Thyroid gland (tissue), 4 donors: ENCODE measurements around the gene TPCN2. TPM values are rescaled to one million over a fixed set of nuclear protein-coding genes. Genes with fewer than 3 reads are reported as not detected.

Experiments used
- DNase-seq, 2 donors: peaks; one replicate each; pipeline ENCODE4 v3.0.0-alpha.2; 2019
- H3K27ac ChIP-seq, 3 donors: fragments of 200-600 bp; sonication (generic); 1 replicate in 2 of 3; 2 replicates in 1 of 3; pipeline ENCODE4 v1.5.1; 2016 to 2019; ENCODE audit warnings: mild to moderate bottlenecking in 1 of 3, moderate library complexity in 1 of 3
- H3K27me3 ChIP-seq: fragments of 200-600 bp; sonication (generic); one replicate; pipeline ENCODE4 v1.5.1; 2019
- H3K36me3 ChIP-seq, 2 donors: fragments of 200-600 bp; sonication (generic); one replicate each; pipeline ENCODE4 v1.5.1; 2016 to 2019
- H3K4me1 ChIP-seq, 2 donors: fragments of 200-600 bp; sonication (generic); one replicate each; pipeline ENCODE4 v1.5.1; 2017 to 2019
- H3K4me3 ChIP-seq, 3 donors: fragments of 200-600 bp; sonication (generic); replicated peaks in 1 of 3; 1 replicate in 2 of 3; 2 replicates in 1 of 3; pipeline ENCODE4 v1.5.1; 2016; ENCODE audit warnings: mild to moderate bottlenecking in 1 of 3
- H3K9me3 ChIP-seq: fragments of 200-600 bp; sonication (generic); one replicate; pipeline ENCODE4 v1.5.1; 2017
- POLR2A ChIP-seq, 2 donors: fragments of 450-650 bp; IDR thresholded peaks; one replicate each; pipeline ENCODE4 v1.6.1; 2017; ENCODE audit warnings: antibody characterized with exemption in 2 of 2, mild to moderate bottlenecking in 2 of 2, moderate library complexity in 1 of 2
- WGBS, 2 donors: methylation state at CpG; one replicate each; pipeline ENCODE4 v1.1.5; 2017; 5-methylcytosine and 5-hydroxymethylcytosine counted together
- intact Hi-C: fragments of 100-400 bp; cut with DNase I; formaldehyde crosslinking; loops from one replicate; pipeline ENCODE4 v1.15.1; 2023
- total RNA-seq, 4 donors: library from RNA; depleted of rRNA; stranded (reverse); fragments of >200 nt; gene quantifications; one replicate each; pipeline ENCODE4 v1.2.3, GENCODE V29; 2016
- TF ChIP-seq, protein P1 (sequence below), 6 experiments: fragments of 200-600 bp in 3 of 6; fragments of 450-650 bp in 3 of 6; sonication (generic) in 3 of 6; IDR thresholded peaks; one replicate each; pipeline ENCODE4 v1.5.1; 2016 to 2019; ENCODE audit warnings: antibody characterized with exemption in 6 of 6, mild to moderate bottlenecking in 2 of 6, inconsistent platforms in 1 of 6, moderate library complexity in 1 of 6

TPCN2 gene
- total RNA-seq, 4 donors from 2014 or later, result 10.5 to 30.4 (median 13.7) TPM

DNA sequence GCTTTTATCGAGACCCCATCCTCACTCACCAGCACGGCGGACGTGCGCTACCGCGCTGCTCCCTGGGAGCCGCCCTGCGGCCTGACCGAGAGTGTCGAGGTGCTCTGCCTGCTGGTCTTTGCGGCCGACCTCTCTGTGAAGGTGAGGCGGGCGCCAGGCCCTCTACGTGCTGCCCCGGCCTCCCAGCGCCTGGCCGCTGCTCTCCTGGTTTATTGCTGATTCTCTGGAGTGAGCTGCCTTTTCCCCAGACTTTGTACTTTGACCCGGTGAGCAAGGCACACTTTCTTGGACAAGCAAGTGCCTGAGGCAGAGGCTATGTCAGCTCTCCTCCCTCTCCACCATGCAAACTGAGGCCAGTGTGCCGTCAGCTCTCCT, 6.5 kb downstream of the TPCN2 start:
- Histone ChIP-seq H3K36me3 (no peaks in the 10 kb centered on the region), H3K4me1 (peaks cover 0 to 12% of the 10 kb centered on the region in 2 donors), H3K4me3 (no peak overlapping the region), H3K27me3 (no peaks in the 10 kb centered on the region), H3K27ac (no peak overlapping the region), H3K9me3 (no peaks in the 10 kb centered on the region)
- WGBS, 2 donors, result 94 to 97% methylated on average over 21 of the region's 21 CpGs
- no peak for DNase-seq
- intact Hi-C loops, result no loop called here
- TF ChIP-seq, protein P1, sequence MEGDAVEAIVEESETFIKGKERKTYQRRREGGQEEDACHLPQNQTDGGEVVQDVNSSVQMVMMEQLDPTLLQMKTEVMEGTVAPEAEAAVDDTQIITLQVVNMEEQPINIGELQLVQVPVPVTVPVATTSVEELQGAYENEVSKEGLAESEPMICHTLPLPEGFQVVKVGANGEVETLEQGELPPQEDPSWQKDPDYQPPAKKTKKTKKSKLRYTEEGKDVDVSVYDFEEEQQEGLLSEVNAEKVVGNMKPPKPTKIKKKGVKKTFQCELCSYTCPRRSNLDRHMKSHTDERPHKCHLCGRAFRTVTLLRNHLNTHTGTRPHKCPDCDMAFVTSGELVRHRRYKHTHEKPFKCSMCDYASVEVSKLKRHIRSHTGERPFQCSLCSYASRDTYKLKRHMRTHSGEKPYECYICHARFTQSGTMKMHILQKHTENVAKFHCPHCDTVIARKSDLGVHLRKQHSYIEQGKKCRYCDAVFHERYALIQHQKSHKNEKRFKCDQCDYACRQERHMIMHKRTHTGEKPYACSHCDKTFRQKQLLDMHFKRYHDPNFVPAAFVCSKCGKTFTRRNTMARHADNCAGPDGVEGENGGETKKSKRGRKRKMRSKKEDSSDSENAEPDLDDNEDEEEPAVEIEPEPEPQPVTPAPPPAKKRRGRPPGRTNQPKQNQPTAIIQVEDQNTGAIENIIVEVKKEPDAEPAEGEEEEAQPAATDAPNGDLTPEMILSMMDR (IDR thresholded peaks at IDR 0.05), result no peak
- TF ChIP-seq POLR2A (IDR thresholded peaks at IDR 0.05), result no peak

DNA sequence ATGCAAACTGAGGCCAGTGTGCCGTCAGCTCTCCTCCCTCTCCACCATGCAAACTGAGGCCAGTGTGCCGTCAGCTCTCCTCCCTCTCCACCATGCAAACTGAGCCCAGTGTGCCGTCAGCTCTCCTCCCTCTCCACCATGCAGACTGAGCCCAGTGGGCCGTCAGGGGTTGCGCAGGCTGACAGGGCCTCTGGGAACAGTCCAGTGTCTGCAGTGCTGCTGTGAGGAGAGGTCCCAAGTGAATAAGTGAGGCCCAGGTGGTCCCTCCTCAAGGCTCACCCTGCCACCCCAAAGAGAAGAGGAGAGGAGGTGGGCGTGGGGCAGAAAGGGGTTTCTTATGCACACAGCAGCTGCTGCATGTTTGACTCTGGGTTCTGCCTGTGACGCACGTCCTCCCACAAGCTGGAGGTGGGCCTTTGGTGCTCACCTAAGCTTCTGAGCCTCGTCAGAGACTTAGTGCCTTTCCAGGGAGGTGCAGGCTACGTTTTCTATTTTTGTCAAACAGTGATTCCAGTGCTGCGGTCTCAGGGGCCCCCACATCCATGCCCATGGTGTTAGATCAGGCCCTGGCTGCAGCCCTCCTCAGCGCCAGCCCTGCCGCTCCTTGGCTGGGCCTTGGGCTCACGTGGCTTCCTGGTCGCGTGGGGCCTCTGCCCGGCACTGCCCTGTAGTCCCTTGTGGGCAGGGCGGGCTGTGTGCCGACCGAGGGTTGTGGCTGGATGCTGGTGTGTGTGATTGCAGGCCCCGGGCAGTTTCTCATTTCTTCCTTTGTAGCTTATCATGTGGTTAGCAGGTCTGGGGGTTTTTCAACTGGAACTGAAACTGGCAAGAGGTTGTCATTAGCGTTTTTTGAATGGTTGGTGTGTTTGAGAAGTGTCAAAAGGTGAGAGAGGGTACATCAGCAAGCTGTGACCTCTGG, 7.1 kb downstream of the TPCN2 start:
- Histone ChIP-seq H3K36me3 (no peaks in the 10 kb centered on the region), H3K4me1 (peaks cover 0 to 7% of the 10 kb centered on the region in 2 donors), H3K9me3 (no peaks in the 10 kb centered on the region), H3K27ac (no peak overlapping the region), H3K4me3 (no peak overlapping the region), H3K27me3 (no peaks in the 10 kb centered on the region)
- WGBS, 2 donors, result 79 to 88% methylated on average over 17 to 18 of the region's 22 CpGs
- intact Hi-C loops, result no loop called here
- peak in 1 of 2 donors; percentile 9 for DNase-seq
- TF ChIP-seq POLR2A (IDR thresholded peaks at IDR 0.05), result no peak
- TF ChIP-seq, protein P1 (IDR thresholded peaks at IDR 0.05), result no peak

DNA sequence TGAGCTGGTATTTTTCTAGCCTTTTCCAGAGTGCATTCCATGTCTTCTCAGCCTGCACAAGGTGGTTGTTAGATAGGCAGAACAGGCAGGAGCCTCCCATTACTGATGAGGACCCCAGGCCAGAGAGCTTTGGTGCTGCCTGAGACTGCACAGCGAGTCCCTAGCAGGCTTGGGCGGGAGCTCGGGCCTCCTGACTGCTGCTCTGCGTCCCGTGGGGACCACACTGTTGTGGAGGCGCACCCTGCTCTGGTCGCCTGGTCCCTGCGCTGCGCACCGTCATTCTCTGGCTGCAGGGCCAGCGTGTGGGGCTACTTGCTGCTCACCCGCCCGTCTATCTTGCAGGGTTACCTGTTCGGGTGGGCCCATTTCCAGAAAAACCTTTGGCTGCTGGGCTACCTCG, 8.5 kb downstream of the TPCN2 start:
- intact Hi-C loops, result no loop called here
- Histone ChIP-seq H3K27ac (no peak overlapping the region), H3K4me3 (no peak overlapping the region), H3K4me1 (no peaks in the 10 kb centered on the region), H3K36me3 (no peaks in the 10 kb centered on the region), H3K9me3 (no peaks in the 10 kb centered on the region), H3K27me3 (no peaks in the 10 kb centered on the region)
- whole genome bisulfite sequencing, 2 donors, result 93 to 95% methylated on average over 9 to 10 of the region's 15 CpGs
- TF ChIP-seq POLR2A (IDR thresholded peaks at IDR 0.05), result no peak
- TF ChIP-seq, protein P1 (IDR thresholded peaks at IDR 0.05), result no peak
- no peak for DNase-seq

DNA sequence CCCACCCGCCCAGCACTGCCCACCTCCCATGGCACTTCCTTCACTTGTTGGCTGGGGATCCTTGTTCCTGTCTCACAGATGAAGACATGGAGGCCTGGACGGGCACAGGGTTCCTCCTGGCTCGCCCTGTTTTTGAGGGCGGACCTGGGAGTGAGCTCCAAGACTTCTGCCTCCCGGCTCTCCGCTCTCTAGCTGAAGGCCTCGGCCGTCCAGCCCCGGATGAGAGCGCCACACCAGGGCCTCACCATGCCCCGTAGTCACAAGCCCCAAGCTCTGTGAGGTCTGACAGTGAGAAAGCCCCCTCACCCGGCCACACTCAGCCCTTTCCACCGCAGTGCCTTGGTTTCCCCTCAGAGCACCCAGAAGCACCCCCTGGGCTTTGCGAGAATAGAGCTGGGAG, 9.1 kb downstream of the TPCN2 start:
- Histone ChIP-seq H3K9me3 (no peaks in the 10 kb centered on the region), H3K27me3 (no peaks in the 10 kb centered on the region), H3K4me3 (no peak overlapping the region), H3K36me3 (peaks cover 0 to 3% of the 10 kb centered on the region in 2 donors), H3K27ac (no peak overlapping the region), H3K4me1 (no peaks in the 10 kb centered on the region)
- intact Hi-C loops, result no loop called here
- no peak for DNase-seq
- 86 to 87% methylated on average over 14 of the region's 14 CpGs for WGBS, 2 donors
- no peak for TF ChIP-seq POLR2A (IDR thresholded peaks at IDR 0.05)
- TF ChIP-seq, protein P1 (IDR thresholded peaks at IDR 0.05), result no peak
